ENCODE measurements around the gene HLA-DPB1.
"Not testable (repeated sequence)": the region's sequence is repeated elsewhere in the genome, so short reads cannot be mapped to it uniquely, and the experiment has no call there.

The HLA-DPB1 gene

DNA sequence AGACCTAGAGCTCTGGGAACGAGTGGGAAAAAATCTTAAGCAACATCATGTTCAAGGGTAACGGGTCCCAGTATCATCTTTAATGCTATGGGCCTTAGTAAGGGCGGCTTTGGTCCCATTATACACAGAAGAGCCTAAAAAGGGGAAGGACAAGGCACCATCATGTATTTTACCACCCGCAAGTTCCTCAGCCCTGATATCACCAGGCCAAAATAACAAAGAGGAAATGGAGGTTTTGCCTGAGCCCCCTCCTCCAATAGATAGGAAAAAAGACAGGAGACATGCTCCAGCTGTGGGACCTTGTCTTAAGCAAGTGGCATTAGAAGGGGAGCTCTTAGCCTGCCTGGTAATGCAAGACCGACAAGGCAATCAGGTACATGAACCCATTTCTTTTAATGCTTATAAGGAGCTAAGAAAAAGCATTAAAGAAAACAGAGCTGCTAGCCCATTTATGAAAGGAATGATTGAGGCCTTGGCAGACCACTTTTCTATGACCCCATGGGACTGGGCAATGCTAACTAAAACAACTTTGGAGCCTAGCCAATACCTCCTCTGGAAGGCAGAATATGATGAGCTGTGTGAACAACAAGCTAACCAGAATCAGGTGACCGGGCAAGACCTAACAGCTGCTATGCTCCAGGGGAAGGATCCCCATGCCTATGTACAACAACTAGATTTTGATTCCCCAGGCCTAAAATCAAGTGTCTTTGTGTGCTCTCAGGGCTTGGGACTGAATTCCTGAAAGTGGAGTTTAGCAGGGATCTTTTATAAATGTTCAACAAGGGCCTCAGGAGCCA, 25.6 kb upstream of the HLA-DPB1 start:
- FAIRE-seq (no peak), DNase-seq (ENCODE audit: insufficient read length, low spot score) (no peak)
- TF ChIP-seq POU2F2 (IDR thresholded peaks at IDR 0.05; ENCODE audit: low read depth, low read length) (no peak), TAF1 (IDR thresholded peaks at IDR 0.05; ENCODE audit: low read depth, low read length) (no peak), PAX5 (IDR thresholded peaks at IDR 0.05; ENCODE audit: insufficient read depth, low read length, severe bottlenecking) (no peak), POLR2A (IDR thresholded peaks at IDR 0.05; ENCODE audit: low read depth, low read length) (no peak), POLR2AphosphoS5 (IDR thresholded peaks at IDR 0.05; ENCODE audit: low read depth, low read length) (no peak), SPI1 (IDR thresholded peaks at IDR 0.05; ENCODE audit: low read depth, low read length) (no peak)

DNA sequence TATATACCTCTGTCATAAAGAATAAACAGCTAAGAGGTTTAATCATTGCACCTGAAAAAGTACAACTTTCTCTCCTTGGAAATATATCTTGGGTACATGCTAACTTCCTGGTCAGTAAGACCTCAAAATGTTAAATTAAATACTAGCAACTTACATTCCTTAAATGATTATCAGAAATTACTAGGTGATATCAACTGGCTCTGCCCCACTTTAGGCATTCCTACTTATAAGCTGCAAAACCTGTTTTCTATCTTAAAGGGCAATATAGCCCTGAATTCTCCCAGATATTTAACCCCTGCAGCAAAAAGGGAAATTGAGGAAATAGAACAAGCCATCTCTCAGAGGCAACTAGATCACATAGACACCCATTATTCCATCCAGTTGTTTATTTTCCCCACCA, 23.2 kb upstream of the HLA-DPB1 start:
- no peak for FAIRE-seq
- TF ChIP-seq PAX5 (IDR thresholded peaks at IDR 0.05; ENCODE audit: insufficient read depth, low read length, severe bottlenecking) (no peak), SPI1 (IDR thresholded peaks at IDR 0.05; ENCODE audit: low read depth, low read length) (no peak), POU2F2 (IDR thresholded peaks at IDR 0.05; ENCODE audit: low read depth, low read length) (no peak), POLR2A (IDR thresholded peaks at IDR 0.05; ENCODE audit: low read depth, low read length) (no peak), TAF1 (IDR thresholded peaks at IDR 0.05; ENCODE audit: low read depth, low read length) (no peak), POLR2AphosphoS5 (IDR thresholded peaks at IDR 0.05; ENCODE audit: low read depth, low read length) (no peak)
- DNase-seq (ENCODE audit: insufficient read length, low spot score): no peak

DNA sequence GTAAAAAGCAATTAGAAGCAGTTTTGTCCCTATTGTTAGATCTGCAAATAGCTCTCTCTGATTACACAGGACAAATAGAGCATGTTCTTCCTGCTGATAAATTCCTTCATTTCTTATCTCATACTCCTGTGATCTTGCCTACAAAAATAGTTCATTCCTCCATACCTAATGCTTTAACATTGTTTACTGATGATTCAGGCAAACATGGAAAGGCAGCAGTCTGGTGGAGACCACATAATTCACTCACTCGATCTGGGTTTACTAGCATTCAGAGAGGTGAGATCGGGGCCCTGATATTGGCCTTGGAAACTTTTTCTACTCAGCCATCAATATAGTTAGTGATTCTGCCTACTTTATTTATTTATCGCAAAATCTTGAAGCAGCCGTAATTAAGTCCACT, 22.6 kb upstream of the HLA-DPB1 start:
- DNase-seq (ENCODE audit: insufficient read length, low spot score) (no peak), FAIRE-seq (no peak)
- no peak for TF ChIP-seq TAF1 (IDR thresholded peaks at IDR 0.05; ENCODE audit: low read depth, low read length)
- TF ChIP-seq POLR2AphosphoS5 (IDR thresholded peaks at IDR 0.05; ENCODE audit: low read depth, low read length): no peak
- TF ChIP-seq PAX5 (IDR thresholded peaks at IDR 0.05; ENCODE audit: insufficient read depth, low read length, severe bottlenecking): no peak
- no peak for TF ChIP-seq POLR2A (IDR thresholded peaks at IDR 0.05; ENCODE audit: low read depth, low read length)
- TF ChIP-seq POU2F2 (IDR thresholded peaks at IDR 0.05; ENCODE audit: low read depth, low read length): no peak
- TF ChIP-seq SPI1 (IDR thresholded peaks at IDR 0.05; ENCODE audit: low read depth, low read length): no peak

DNA sequence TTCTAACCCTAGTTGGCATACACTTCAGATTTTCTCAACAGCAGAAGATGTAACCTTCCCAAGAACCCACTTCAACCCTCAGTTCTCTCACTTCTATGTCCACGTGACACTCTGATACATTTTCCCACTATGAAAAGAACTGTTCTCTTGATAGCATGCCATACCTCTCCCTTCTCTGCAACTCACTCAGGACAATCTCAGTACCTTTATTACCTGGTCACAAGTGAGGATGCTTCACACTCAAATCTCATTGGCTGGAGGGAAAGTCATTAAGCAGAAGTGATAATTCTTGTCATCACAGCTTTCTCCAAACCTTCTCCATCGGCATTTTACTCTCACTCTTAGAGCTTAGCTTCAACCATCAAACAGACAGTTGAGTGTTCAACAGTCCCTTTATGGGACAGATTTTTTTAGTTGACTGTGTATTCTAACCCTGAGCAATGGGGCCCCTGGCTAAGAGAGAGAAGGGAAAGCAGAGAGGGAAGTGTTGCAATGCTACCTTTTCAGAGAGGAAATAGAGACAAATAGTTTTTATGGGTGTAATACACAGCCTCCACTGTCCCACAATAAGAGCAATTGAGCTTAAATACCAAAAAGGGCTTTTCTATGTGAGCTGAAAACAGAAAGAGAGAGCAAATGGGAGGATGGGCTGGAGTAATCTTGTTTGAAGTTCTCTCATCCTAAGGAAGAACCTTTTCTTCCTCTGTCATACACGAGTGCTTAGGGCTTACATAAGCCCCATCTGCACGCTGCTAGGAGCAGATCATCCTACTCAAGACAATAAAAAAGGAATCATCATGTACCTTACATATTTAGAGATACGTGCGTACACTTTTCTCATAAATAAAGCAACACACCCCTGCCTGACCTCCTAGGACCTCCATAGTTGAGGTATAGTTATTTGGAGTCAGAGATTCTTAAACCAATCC, 18.3 kb upstream of the HLA-DPB1 start:
- TF ChIP-seq SPI1 (IDR thresholded peaks at IDR 0.05; ENCODE audit: low read depth, low read length): peak; percentile 72
- peak; percentile 51; the same call in 1 of the 2 replicates for TF ChIP-seq TAF1 (IDR thresholded peaks at IDR 0.05; ENCODE audit: low read depth, low read length)
- no peak for TF ChIP-seq PAX5 (IDR thresholded peaks at IDR 0.05; ENCODE audit: insufficient read depth, low read length, severe bottlenecking)
- 0 out of 2 replicates have a peak, but pooled peaks have one; percentile 43 for TF ChIP-seq POU2F2 (IDR thresholded peaks at IDR 0.05; ENCODE audit: low read depth, low read length)
- TF ChIP-seq POLR2AphosphoS5 (IDR thresholded peaks at IDR 0.05; ENCODE audit: low read depth, low read length): peak; percentile 58; the same call in 1 of the 2 replicates
- peak; percentile 43; the same call in 1 of the 2 replicates for TF ChIP-seq POLR2A (IDR thresholded peaks at IDR 0.05; ENCODE audit: low read depth, low read length)
- FAIRE-seq (peak; percentile 89), DNase-seq (ENCODE audit: insufficient read length, low spot score) (no peak)

DNA sequence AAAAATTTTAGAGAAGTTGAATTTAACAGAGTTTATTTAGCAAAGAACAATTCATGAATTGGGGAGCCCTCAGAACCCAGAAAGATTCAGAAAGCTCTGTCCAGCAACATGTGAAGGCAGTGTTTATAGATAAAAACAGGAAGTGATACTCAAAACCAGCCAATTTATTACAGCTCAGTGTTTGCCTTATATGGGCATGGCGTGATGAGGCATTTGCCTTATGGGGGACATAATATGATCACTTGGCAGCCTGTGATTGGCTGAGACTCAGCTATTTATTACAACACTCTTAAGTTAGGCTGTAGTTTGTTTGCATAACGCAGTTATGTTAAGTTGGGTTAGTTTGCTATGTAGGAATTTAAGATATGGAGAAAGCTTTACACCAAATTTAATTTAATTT, 13.8 kb upstream of the HLA-DPB1 start:
- no peak for TF ChIP-seq POU2F2 (IDR thresholded peaks at IDR 0.05; ENCODE audit: low read depth, low read length)
- TF ChIP-seq SPI1 (IDR thresholded peaks at IDR 0.05; ENCODE audit: low read depth, low read length): peak; percentile 100
- peak; percentile 24 for DNase-seq (ENCODE audit: insufficient read length, low spot score)
- peak; percentile 86 for FAIRE-seq

DNA sequence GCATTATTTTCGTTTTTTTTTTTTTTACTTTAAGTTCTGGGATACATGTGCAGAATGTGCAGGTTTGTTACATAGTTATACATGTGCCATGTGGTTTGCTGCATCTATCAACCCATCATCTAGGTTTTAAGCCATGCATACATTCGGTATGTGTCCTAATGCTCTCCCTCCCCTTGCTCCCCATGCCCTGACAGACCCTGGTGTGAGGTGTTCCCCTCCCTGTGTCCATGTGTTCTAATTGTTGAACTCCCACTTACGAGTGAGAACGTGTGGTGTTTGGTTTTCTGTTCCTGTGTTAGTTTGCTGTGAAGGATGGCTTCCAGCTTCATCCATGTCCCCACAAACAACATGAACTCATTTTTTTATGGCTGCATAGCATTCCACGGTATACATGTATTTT, 12.4 kb upstream of the HLA-DPB1 start:
- TF ChIP-seq POLR2A (IDR thresholded peaks at IDR 0.05; ENCODE audit: low read depth, low read length): peak; percentile 83
- TF ChIP-seq POLR2AphosphoS5 (IDR thresholded peaks at IDR 0.05; ENCODE audit: low read depth, low read length): peak; percentile 77
- TF ChIP-seq POU2F2 (IDR thresholded peaks at IDR 0.05; ENCODE audit: low read depth, low read length): 0 out of 2 replicates have a peak, but pooled peaks have one; percentile 30
- peak; percentile 82 for FAIRE-seq
- DNase-seq (ENCODE audit: insufficient read length, low spot score): not testable (repeated sequence)

DNA sequence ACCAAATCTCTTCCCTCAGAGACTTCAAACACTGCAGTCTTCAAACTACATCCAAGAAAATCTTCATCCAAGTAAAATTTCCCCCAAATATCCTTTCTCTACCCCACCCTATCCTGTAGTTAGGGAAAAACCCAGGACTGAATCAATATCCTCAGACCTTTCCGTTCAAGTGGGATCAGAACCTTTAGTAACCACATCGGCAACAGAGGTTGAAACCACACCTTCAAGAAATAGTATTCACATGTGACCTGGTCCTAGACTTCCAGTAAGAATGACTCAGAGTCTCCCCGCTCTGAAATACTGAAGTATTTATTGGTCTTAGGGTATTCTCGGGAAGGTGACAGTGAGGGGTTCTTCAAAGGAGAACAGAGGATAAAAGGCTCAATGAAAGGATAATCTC, 11.1 kb upstream of the HLA-DPB1 start:
- FAIRE-seq: peak; percentile 54
- no peak for DNase-seq (ENCODE audit: insufficient read length, low spot score)
- no peak for TF ChIP-seq SPI1 (IDR thresholded peaks at IDR 0.05; ENCODE audit: low read depth, low read length)
- TF ChIP-seq POLR2A (IDR thresholded peaks at IDR 0.05; ENCODE audit: low read depth, low read length): 0 out of 2 replicates have a peak, but pooled peaks have one; percentile 7

DNA sequence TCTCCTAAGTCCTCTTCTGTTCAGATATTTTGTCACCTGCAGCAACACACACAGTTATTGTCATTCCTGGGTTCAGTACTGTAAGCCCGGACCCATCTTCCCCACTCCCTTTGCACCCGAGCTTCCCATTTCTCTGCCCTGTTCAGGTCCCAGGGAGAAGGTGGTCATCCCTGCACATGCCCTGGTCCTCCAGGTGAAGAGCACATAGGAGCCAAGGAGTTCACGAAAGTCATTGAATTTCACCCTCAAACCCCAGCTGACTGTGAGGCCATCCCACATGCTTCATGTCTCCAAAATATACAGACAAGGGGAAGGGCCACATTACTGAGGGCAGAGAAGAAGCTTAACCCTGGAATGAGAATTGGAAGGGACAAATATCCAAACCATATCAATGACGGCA, 10.5 kb upstream of the HLA-DPB1 start:
- FAIRE-seq: peak; percentile 86
- TF ChIP-seq POLR2A (IDR thresholded peaks at IDR 0.05; ENCODE audit: low read depth, low read length): no peak; the same call in 1 of the 2 replicates
- no peak for TF ChIP-seq POU2F2 (IDR thresholded peaks at IDR 0.05; ENCODE audit: low read depth, low read length)
- no peak for TF ChIP-seq TAF1 (IDR thresholded peaks at IDR 0.05; ENCODE audit: low read depth, low read length)
- peak; percentile 62 for TF ChIP-seq POLR2AphosphoS5 (IDR thresholded peaks at IDR 0.05; ENCODE audit: low read depth, low read length)
- TF ChIP-seq PAX5 (IDR thresholded peaks at IDR 0.05; ENCODE audit: insufficient read depth, low read length, severe bottlenecking): no peak
- DNase-seq (ENCODE audit: insufficient read length, low spot score): no peak

DNA sequence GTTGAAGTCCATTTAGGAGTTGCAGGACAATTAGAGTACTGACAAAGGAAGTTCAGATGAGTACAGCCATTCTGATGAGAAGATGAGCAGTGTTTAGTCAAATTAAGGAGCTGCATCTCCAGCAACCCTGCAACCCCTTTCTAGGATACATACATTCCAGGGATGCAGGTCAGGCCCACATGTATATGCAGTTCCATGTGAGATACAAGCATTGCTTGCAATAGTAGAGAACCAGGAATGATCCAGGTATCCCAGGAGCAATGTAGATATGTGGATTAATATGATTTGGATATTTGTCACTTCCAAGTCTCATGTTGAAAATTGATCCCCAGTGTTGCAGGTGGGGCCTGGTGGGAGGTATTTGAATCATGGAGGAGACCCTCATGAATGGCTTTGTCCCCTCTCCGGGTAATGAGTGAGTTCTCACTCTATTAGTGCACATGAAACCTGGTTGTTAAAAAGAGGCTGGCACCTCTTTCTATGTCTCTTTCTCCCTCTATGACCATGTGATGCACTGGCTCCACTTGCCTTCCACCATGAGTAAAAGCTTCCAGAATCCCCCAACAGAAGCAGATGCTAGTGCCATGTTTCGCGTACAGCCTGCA, 8.8 kb upstream of the HLA-DPB1 start:
- DNase-seq (ENCODE audit: insufficient read length, low spot score): no peak
- peak; percentile 43 for FAIRE-seq
- TF ChIP-seq SPI1 (IDR thresholded peaks at IDR 0.05; ENCODE audit: low read depth, low read length) (no peak), POLR2A (IDR thresholded peaks at IDR 0.05; ENCODE audit: low read depth, low read length) (peak; percentile 93), POU2F2 (IDR thresholded peaks at IDR 0.05; ENCODE audit: low read depth, low read length) (peak; percentile 45; the same call in 1 of the 2 replicates), TAF1 (IDR thresholded peaks at IDR 0.05; ENCODE audit: low read depth, low read length) (peak; percentile 23; the same call in 1 of the 2 replicates), POLR2AphosphoS5 (IDR thresholded peaks at IDR 0.05; ENCODE audit: low read depth, low read length) (peak; percentile 89), PAX5 (IDR thresholded peaks at IDR 0.05; ENCODE audit: insufficient read depth, low read length, severe bottlenecking) (no peak)
